A549 (cell line): ENCODE data around the gene ZNF594. TPM values are rescaled to one million over a fixed set of nuclear protein-coding genes. Genes with fewer than 3 reads are reported as not detected.
A peak's percentile ranks its signal among the peaks of the same experiment; 100 is the strongest.

Experiments used
- ATAC-seq, 2 experiments: fragments of 200-7000 bp in 1 of 2; fragments of >200 bp in 1 of 2; cut with Nextera tagmentation in 1 of 2; cut with Tn5 transposase in 1 of 2; 3 replicates each; pipeline versions ENCODE4 v1.8.0 to v1.9.1; 2018 to 2020; ENCODE audit warnings: mild to moderate bottlenecking in 1 of 2, moderate library complexity in 1 of 2
- CTCF ChIA-PET: fragments of 300-600 bp; sonication (Branson Sonifier 250); formaldehyde crosslinking; extraction: SDS; loops from one replicate; lab custom pipeline; 2021; ENCODE audit warnings: antibody characterized with exemption, inconsistent platforms; lab: Yijun Ruan, JAX
- POLR2A ChIA-PET: fragments of 350-600 bp; formaldehyde crosslinking; extraction: SDS; loops from one replicate; lab custom pipeline; 2021; ENCODE audit warnings: antibody characterized with exemption, inconsistent platforms; lab: Yijun Ruan, JAX
- DNase-seq, 2 experiments: peaks; one replicate each; pipeline versions ENCODE4 v3.0.0 to v3.0.0-alpha.2; 2011 to 2016; ENCODE audit warnings: low read depth in 1 of 2, low spot score in 1 of 2
- FAIRE-seq: peaks from 2 replicates; lab custom pipeline; 2011; peaks lifted over from hg19 to GRCh38; lab: Jason Lieb, UNC
- H3K27ac ChIP-seq, 2 experiments: fragments of >200 bp; sonication (Bioruptor Twin); formaldehyde crosslinking; 3 replicates each; pipeline ENCODE4 v1.5.1; 2016 to 2017
- H3K4me1 ChIP-seq: fragments of >200 bp; sonication (Bioruptor Twin); formaldehyde crosslinking; 3 replicates; pipeline ENCODE4 v1.6.1; 2016
- H3K4me2 ChIP-seq: fragments of >200 bp; sonication (Bioruptor Twin); formaldehyde crosslinking; 3 replicates; pipeline ENCODE4 v1.6.1; 2016
- H3K4me3 ChIP-seq: fragments of >200 bp; sonication (Bioruptor Twin); formaldehyde crosslinking; 3 replicates; pipeline ENCODE4 v1.5.1; 2016
- H3K9me3 ChIP-seq: fragments of >200 bp; sonication (Bioruptor Twin); formaldehyde crosslinking; 3 replicates; pipeline ENCODE4 v1.6.1; 2016
- BCL3 ChIP-seq: fragments of >200 bp; sonication (Bioruptor Twin); formaldehyde crosslinking; IDR thresholded peaks from 3 replicates; pipeline ENCODE4 v1.6.1; 2016
- CBX8 ChIP-seq: fragments of 200-600 bp; sonication (generic); IDR thresholded peaks from 2 replicates; pipeline ENCODE4 v1.6.1; 2016
- CHD4 ChIP-seq: fragments of 200-600 bp; sonication (generic); IDR thresholded peaks from 2 replicates; pipeline ENCODE4 v1.6.1; 2016; ENCODE audit warnings: antibody characterized with exemption, mild to moderate bottlenecking, borderline replicate concordance
- EHF ChIP-seq: fragments of 250-450 bp; sonication (Bioruptor Pico); IDR thresholded peaks from 2 replicates; pipeline ENCODE4 v1.5.0; 2020; ENCODE audit warnings: mild to moderate bottlenecking
- EHMT2 ChIP-seq: fragments of 200-600 bp; sonication (generic); IDR thresholded peaks from 2 replicates; pipeline ENCODE4 v1.6.1; 2016; ENCODE audit warnings: antibody characterized with exemption, low read depth, mild to moderate bottlenecking, moderate library complexity
- FOSB ChIP-seq: fragments of 250-450 bp; sonication (Bioruptor Pico); IDR thresholded peaks from 2 replicates; pipeline ENCODE4 v1.5.0; 2020; ENCODE audit warnings: mild to moderate bottlenecking, moderate library complexity
- FOSL2 ChIP-seq, 2 experiments: fragments of 450-650 bp in 1 of 2; fragments of >200 bp in 1 of 2; sonication (Bioruptor Twin) in 1 of 2; formaldehyde crosslinking; IDR thresholded peaks; 2 replicates each; pipeline versions ENCODE4 v1.5.0 to v1.6.1; 2016 to 2020; ENCODE audit warnings: mild to moderate bottlenecking in 1 of 2, moderate library complexity in 1 of 2
- HMGXB4 ChIP-seq: fragments of 250-450 bp; sonication (Bioruptor Pico); IDR thresholded peaks from 2 replicates; pipeline ENCODE4 v1.5.0; 2021; ENCODE audit warnings: mild to moderate bottlenecking, moderate library complexity, borderline replicate concordance
- HOXB13 ChIP-seq: fragments of 250-450 bp; sonication (Bioruptor Pico); IDR thresholded peaks from 2 replicates; pipeline ENCODE4 v1.5.0; 2020; ENCODE audit warnings: low read depth, mild to moderate bottlenecking, moderate library complexity
- KDM1A ChIP-seq: fragments of 200-600 bp; sonication (generic); IDR thresholded peaks from 2 replicates; pipeline ENCODE4 v1.6.1; 2016; ENCODE audit warnings: low read depth, mild to moderate bottlenecking
- NR3C1 ChIP-seq: fragments of >200 bp; sonication (Bioruptor Twin); formaldehyde crosslinking; IDR thresholded peaks from 3 replicates; pipeline ENCODE4 v1.6.1; 2017
- POLR2AphosphoS2 ChIP-seq: conservative IDR thresholded peaks from 2 replicates; pipeline ENCODE4 v1.6.1; 2012; ENCODE audit warnings: low read length, improper control_type of control experiment, inconsistent platforms
- REST ChIP-seq: fragments of 200-600 bp; sonication (generic); IDR thresholded peaks from 2 replicates; pipeline ENCODE4 v1.6.1; 2016; ENCODE audit warnings: antibody characterized with exemption, mild to moderate bottlenecking, moderate library complexity
- RFX5 ChIP-seq: fragments of 450-650 bp; IDR thresholded peaks from 2 replicates; pipeline ENCODE4 v1.7.1; 2014; ENCODE audit warnings: antibody characterized with exemption, mild to moderate bottlenecking, moderate library complexity
- RNF2 ChIP-seq: fragments of 200-600 bp; sonication (generic); IDR thresholded peaks from 2 replicates; pipeline ENCODE4 v1.6.1; 2016; ENCODE audit warnings: low read depth, mild to moderate bottlenecking, antibody characterized with exemption, moderate library complexity, borderline replicate concordance
- TP53 ChIP-seq: fragments of 250-450 bp; sonication (Bioruptor Pico); IDR thresholded peaks from 2 replicates; pipeline ENCODE4 v1.5.0; 2021; ENCODE audit warnings: mild to moderate bottlenecking, moderate library complexity
- ZNF302 ChIP-seq: fragments of 250-450 bp; sonication (Bioruptor Pico); IDR thresholded peaks from 2 replicates; pipeline ENCODE4 v1.9.0; 2021; ENCODE audit warnings: inconsistent platforms, mild to moderate bottlenecking, moderate library complexity
- WGBS: methylation state at CpG from one replicate; pipeline ENCODE4 v1.1.6; 2017; ENCODE audit errors: missing lambda C conversion rate; 5-methylcytosine and 5-hydroxymethylcytosine counted together
- polyA plus RNA-seq, 4 experiments: library from polyadenylated mRNA; depleted of rRNA in 3 of 4; stranded (reverse); fragments of >200 nt; fragmentation: RNase III in 1 of 4; extraction: RNeasy Plus Mini Kit Qiagen cat#74134 plus additional on column Dnase treatment in 1 of 4; gene quantifications; 2 replicates in 3 of 4; 3 replicates in 1 of 4; pipeline ENCODE4 v1.2.3, GENCODE V29; 2011 to 2017
- TF ChIP-seq, protein P1 (sequence below): fragments of 150-350 bp; IDR thresholded peaks from 2 replicates; pipeline ENCODE4 v1.6.1; 2014; ENCODE audit warnings: low read depth, mild to moderate bottlenecking, low read length
- TF ChIP-seq, protein P2 (sequence below): IDR thresholded peaks from 2 replicates; pipeline ENCODE4 v1.6.1; 2012

The ZNF594 gene
- polyA plus RNA-seq, 2 of the 4 experiments (the other 2 are of a cell fraction) = 2.2 to 4.3 TPM

- H3K4me1 ChIP-seq = no peaks in the 10 kb centered on the region
- ChIA-PET POLR2A (no interaction called here), CTCF (interaction anchor here (0.6 to 3.4 kb wide), 3 partner anchors 8 to 58 kb away, joined by 3 to 20 read pairs (median 4); partner anchors contain the start of gene ZNF594)
- peaks cover 100% of the 10 kb centered on the region for H3K9me3 ChIP-seq
- no peak for TF ChIP-seq HOXB13 (CRISPR knock-in tag)
- TF ChIP-seq, protein P1, sequence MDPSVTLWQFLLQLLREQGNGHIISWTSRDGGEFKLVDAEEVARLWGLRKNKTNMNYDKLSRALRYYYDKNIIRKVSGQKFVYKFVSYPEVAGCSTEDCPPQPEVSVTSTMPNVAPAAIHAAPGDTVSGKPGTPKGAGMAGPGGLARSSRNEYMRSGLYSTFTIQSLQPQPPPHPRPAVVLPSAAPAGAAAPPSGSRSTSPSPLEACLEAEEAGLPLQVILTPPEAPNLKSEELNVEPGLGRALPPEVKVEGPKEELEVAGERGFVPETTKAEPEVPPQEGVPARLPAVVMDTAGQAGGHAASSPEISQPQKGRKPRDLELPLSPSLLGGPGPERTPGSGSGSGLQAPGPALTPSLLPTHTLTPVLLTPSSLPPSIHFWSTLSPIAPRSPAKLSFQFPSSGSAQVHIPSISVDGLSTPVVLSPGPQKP = no peak
- TF ChIP-seq, protein P2, sequence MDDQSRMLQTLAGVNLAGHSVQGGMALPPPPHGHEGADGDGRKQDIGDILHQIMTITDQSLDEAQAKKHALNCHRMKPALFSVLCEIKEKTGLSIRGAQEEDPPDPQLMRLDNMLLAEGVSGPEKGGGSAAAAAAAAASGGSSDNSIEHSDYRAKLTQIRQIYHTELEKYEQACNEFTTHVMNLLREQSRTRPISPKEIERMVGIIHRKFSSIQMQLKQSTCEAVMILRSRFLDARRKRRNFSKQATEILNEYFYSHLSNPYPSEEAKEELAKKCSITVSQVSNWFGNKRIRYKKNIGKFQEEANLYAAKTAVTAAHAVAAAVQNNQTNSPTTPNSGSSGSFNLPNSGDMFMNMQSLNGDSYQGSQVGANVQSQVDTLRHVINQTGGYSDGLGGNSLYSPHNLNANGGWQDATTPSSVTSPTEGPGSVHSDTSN = no peak
- no peak for TF ChIP-seq CHD4
- no peak for TF ChIP-seq FOSB (CRISPR knock-in tag)
- no peak for TF ChIP-seq RFX5
- TF ChIP-seq EHF (CRISPR knock-in tag) = no peak
- no peak for TF ChIP-seq TP53 (CRISPR knock-in tag)
- no peak for TF ChIP-seq KDM1A
- TF ChIP-seq BCL3 = no peak
- no peak for TF ChIP-seq CBX8
- TF ChIP-seq HMGXB4 (CRISPR knock-in tag) = no peak
- no peak for TF ChIP-seq FOSL2 (IDR thresholded peaks at IDR 0.05)
- no peak for TF ChIP-seq FOSL2 (CRISPR knock-in tag; IDR thresholded peaks at IDR 0.05)
- no peak for TF ChIP-seq POLR2AphosphoS2
- TF ChIP-seq RNF2 = no peak
- TF ChIP-seq NR3C1 = no peak
- no peak overlapping the region for H3K27ac ChIP-seq
- H3K4me3 ChIP-seq = no peak overlapping the region
- no peak for FAIRE-seq
- no peak overlapping the region for H3K4me2 ChIP-seq
- no peak for DNase-seq
- no peak for ATAC-seq
Measured at GRCh38 chr17:5183410-5183793, 8.3 kb downstream of the ZNF594 start.

DNA sequence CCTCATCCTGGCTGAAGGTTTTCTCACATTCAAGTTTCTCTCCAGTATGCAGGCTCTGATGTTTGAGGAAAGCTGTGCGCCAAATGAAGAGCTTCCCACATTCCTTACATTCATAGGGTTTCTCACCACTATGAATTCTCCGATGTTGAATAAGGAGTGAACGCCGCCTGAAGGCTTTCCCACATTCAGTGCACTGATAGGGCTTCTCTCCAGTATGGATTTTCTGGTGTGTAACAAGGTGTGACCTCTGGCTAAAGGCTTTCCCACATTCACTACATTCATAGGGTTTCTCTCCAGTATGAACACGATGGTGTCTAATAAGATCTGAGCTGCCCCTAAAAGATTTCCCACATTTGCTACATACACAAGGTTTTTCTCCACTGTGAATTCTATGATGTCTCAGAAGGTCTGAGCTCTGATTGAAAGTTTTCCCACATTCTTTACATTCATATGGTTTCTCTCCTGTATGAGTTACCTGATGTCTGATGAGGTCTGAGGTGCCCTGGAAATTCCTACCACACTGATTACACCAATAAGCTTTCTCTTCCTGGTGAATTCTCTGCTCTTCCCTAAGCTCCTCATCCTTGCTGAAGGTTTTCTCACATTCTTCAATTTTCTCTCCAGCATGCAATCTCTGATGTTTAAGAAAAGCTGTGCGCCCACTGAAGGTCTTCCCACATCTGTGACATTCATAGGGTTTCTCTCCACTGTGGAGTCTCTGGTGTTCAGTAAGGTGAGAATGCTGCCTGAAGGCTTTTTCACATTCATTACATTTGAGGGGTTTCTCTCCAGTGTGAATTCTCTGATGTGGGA, 8.9 kb downstream of the ZNF594 start:
- Histone ChIP-seq H3K27ac (no peak overlapping the region), H3K4me3 (no peak overlapping the region), H3K9me3 (peaks cover 100% of the 10 kb centered on the region), H3K4me1 (no peaks in the 10 kb centered on the region), H3K4me2 (no peak overlapping the region)
- no peak for DNase-seq
- POLR2A ChIA-PET = interaction anchor here (1.4 kb wide), 1 partner anchor 9 kb away, joined by 5 read pairs; the partner anchor contains the start of gene ZNF594
- WGBS = 83% methylated on average over 6 of the region's 6 CpGs
- TF ChIP-seq KDM1A = peak; percentile 23; the same call in 1 of the 2 replicates
- no peak for TF ChIP-seq EHMT2
- TF ChIP-seq REST = 0 out of 2 replicates have a peak, but pooled peaks have one; percentile 8
- TF ChIP-seq ZNF302 (CRISPR knock-in tag) = no peak
- CTCF ChIA-PET = interaction anchor here (0.6 to 3.4 kb wide), 3 partner anchors 8 to 57 kb away, joined by 3 to 20 read pairs (median 4); partner anchors contain the start of gene ZNF594
- ATAC-seq = no peak
- no peak for FAIRE-seq
